GM12872 (cell line): ENCODE results near the gene KCNK1.

Experiments used
- TF ChIP-seq, protein P1 (sequence below): IDR thresholded peaks from 3 replicates; pipeline ENCODE4 v1.5.1; 2011; ENCODE audit warnings: low read depth, mild to moderate bottlenecking, low read length, moderate library complexity; ENCODE audit not compliant: insufficient read depth

The KCNK1 gene

DNA sequence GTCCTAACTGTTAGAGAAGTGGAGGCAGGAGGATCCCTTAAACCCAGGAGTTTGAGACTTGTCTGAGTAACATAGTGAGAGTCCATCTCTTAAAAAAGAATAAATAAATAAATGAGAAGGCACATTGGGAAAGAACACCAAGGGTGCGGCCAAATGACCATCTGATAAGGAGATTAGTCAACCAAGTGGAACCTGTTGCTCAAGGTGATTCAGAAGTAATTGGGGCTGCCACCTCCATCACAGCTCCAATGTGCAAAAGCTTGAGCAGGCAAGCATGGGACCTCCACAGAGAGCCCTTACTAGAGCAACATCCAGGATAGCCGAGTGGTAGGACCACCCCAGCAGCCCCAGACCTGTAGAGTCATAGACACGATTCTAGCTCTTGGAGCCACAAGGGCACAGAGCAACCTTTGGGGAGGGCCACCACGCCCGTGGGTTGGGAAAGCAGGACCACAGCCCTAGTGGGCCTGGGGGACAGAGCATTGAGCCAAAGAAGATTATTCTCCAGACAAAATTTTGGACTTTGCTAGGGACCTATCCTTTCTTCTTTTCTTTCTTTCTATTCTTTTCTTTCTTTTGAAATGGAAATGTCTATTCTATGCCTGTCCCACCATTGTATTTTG is 40.9 kb downstream of the KCNK1 start:
- TF ChIP-seq, protein P1, sequence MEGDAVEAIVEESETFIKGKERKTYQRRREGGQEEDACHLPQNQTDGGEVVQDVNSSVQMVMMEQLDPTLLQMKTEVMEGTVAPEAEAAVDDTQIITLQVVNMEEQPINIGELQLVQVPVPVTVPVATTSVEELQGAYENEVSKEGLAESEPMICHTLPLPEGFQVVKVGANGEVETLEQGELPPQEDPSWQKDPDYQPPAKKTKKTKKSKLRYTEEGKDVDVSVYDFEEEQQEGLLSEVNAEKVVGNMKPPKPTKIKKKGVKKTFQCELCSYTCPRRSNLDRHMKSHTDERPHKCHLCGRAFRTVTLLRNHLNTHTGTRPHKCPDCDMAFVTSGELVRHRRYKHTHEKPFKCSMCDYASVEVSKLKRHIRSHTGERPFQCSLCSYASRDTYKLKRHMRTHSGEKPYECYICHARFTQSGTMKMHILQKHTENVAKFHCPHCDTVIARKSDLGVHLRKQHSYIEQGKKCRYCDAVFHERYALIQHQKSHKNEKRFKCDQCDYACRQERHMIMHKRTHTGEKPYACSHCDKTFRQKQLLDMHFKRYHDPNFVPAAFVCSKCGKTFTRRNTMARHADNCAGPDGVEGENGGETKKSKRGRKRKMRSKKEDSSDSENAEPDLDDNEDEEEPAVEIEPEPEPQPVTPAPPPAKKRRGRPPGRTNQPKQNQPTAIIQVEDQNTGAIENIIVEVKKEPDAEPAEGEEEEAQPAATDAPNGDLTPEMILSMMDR: no peak

DNA sequence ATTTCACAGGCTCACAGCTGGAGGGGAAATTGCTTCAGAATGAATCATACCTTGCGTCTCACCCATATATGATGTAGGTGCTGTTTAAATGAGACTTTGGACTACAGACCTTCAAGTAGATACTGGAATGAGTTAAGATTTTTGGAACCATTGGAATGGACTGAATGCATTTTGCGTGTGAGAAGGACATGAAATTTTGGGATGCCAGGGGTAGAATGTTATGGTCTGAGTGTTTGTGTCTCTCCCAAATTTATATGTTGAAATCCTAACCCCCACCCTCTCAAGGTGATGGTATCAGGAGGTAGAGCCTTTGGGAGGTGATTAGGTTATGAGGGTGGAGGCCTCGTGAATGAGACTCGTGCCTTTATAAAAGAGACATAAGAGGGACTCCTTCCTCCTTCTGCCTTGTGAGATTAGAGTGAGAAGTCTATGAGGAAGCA is 41.4 kb downstream of the KCNK1 start:
- TF ChIP-seq, protein P1: no peak

DNA sequence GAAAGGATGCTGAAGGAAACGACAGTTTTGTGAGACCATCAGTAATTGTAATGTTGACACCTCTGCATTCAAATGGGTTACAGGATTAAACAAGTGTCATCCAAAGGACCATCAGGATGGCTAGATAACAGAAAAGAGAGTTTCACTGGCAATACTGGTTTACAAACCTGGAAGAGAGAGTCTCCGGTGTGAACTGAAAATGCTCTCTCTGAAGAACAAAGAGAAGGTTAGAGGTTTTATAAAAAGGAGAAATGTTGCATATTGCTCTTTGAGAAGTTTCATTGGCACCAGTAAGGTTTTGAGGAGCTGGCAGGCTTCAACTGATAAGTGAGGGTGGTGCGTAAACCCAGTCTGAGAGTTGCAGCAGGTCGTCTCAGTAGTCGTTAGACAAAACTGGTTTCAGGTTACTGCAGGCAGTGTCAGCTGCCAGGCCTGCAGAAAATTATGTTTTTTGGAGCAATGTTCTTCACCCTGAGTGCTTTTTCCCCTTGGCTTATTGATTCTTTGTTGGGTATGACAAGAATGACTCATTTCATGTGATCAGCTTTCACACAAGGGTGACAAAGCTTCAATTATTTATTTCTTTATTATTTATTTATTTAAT is 42.2 kb downstream of the KCNK1 start:
- TF ChIP-seq, protein P1: no peak

DNA sequence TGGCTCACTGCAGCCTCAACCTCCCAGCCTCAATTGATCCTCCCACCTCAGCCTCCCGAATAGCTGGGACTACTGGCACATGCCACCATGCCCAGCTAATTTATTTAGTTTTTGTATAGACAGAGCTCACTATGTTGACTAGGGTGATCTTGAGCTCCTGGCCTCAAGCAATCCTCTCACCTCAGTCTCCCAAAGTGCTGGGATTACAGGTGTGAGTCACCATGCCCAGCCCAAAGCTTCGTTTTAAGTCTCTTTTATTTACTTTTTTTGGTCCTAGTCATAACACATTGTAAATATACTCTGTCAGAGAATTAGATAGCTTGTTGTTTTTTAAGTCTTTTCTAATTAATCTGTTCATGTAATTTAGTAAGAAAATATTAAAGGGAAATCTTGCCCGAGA is 42.8 kb downstream of the KCNK1 start:
- TF ChIP-seq, protein P1: no peak

DNA sequence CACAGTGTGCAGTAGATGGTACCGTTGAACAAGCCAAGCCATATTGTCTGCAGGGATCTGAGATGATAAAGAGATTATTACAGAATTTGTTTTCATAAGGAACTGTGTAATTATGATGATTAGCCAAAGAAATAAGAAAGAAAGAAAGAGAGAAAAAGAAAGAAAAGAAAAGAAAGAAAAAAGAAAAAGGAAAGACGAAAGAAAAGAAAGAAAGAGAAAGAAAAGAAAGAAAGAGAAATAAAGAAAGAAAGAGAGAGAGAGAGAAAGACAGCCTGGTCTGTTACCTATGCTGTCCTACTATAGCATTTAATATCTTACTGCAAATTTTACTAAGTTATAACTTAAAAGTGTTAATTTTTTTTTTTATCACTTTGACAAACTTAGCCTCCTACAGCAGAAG is 43.6 kb downstream of the KCNK1 start:
- TF ChIP-seq, protein P1: no peak

DNA sequence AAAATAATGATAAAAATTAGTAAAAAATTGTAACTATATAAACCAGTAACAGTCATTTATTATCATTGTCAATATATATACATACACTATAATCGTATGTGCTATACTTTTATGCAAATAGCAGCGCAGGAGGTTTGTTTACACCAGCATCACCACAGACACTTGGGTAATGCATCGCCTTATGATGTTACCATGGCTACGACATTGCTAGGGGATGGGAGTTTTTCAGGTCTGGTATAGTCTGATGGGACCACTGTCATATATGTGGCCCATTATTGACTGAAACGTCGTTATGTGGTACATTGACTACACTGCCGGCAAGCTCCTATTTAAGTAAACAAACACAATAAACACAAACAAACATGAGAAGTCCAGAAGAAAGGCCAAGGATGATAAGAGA is 45.6 kb downstream of the KCNK1 start:
- TF ChIP-seq, protein P1: no peak

DNA sequence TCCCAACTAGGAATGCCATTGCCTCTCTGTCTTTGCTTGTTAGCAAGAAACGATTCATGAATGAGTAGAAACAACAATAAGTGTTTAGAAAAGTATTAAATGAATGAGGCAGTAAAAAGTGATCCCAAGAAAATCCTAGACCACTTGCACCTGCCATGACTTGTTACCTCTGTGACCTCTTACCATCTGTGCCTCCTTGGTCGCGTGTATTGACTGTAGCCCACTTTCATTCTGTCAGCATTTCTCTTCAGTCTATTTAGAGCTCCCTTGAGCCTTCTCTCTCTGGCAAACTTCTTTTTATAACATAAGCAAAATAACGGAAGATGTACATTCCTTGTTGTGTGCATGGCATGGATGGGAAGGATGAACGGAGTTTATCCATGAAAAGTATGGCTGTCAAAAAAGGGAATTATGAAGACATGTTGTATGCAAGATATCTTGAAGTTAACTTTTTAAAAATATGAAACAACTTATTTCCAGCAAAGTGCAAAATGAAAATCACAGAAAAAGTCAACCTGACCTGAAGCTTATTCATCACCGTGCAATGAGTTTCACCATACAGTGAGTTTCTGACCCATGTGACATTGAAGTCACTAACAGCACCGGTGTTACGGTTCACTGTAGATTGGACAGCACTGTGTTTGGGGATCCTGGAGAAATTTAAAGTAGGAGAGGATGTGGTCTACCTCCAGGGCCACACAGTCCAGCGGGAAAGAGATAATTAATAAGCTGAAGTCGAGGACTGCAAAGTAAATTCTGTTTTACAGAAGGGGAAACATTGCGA is 47.7 kb downstream of the KCNK1 start:
- TF ChIP-seq, protein P1: no peak
